Measurements from ENCODE around the gene ENPP5. TPM values are rescaled to one million over a fixed set of nuclear protein-coding genes. Genes with fewer than 3 reads are reported as not detected.

ENPP5 gene
- total RNA-seq, 1 donor from 2014 or later: 0.12 TPM

DNA sequence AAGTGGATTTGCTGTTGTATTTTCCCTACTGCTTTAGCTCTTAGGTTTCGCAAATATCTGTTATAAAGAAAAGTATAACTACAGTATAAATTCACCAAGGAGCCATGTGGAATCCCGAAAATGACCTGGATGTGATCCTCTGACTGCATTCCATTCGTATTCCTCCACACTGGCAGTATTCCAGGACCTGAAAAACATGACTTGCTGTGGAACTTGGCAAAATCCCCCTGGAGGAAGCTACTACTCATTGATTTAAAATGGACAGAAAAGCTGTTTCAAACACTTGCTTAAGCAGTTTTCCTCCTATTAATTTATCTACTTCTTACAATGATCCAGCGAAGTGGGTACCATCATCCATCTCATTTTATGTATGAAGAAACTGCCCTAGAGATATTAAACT, 13.3 kb upstream of the ENPP5 start:
- Mint-ChIP-seq H3K4me3 (ENCODE audit: unreplicated experiment) (no peak overlapping the region), H3K4me1 (ENCODE audit: low read depth) (peaks cover 20% of the 10 kb centered on the region), H3K27ac (ENCODE audit: unreplicated experiment) (no peak overlapping the region), H3K36me3 (ENCODE audit: low read depth) (no peaks in the 10 kb centered on the region), H3K27me3 (ENCODE audit: low read depth) (peaks cover 19% of the 10 kb centered on the region), H3K9me3 (ENCODE audit: low read depth) (no peaks in the 10 kb centered on the region)
- no peak for DNase-seq (ENCODE audit: low spot score)
- TF ChIP-seq, protein P1, sequence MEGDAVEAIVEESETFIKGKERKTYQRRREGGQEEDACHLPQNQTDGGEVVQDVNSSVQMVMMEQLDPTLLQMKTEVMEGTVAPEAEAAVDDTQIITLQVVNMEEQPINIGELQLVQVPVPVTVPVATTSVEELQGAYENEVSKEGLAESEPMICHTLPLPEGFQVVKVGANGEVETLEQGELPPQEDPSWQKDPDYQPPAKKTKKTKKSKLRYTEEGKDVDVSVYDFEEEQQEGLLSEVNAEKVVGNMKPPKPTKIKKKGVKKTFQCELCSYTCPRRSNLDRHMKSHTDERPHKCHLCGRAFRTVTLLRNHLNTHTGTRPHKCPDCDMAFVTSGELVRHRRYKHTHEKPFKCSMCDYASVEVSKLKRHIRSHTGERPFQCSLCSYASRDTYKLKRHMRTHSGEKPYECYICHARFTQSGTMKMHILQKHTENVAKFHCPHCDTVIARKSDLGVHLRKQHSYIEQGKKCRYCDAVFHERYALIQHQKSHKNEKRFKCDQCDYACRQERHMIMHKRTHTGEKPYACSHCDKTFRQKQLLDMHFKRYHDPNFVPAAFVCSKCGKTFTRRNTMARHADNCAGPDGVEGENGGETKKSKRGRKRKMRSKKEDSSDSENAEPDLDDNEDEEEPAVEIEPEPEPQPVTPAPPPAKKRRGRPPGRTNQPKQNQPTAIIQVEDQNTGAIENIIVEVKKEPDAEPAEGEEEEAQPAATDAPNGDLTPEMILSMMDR (IDR thresholded peaks at IDR 0.05): peak; percentile 62

DNA sequence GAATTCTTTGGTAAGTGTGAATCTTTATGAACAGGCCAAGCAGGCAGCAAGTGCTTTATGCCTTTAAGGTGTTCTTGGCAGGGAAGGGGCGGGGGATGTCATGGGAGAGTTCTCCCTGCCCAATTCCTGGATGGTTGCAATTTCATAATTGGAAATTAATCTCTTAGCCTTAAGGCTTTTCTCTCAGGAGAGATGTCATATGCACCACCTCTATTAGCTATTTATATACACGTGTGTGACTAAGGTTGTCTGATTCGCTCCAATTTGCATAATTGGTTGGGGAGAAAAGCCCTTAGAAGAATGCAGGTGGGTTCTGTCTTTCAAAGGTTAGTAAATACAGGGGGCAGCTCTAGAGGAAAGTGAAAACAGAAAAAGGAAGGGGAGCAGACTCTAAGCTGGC, 5.2 kb upstream of the ENPP5 start:
- DNase-seq (ENCODE audit: low spot score): no peak
- H3K27ac Mint-ChIP-seq (ENCODE audit: unreplicated experiment): no peak overlapping the region
- H3K4me3 Mint-ChIP-seq (ENCODE audit: unreplicated experiment): no peak overlapping the region
- TF ChIP-seq, protein P1 (IDR thresholded peaks at IDR 0.05): no peak
- no peaks in the 10 kb centered on the region for H3K4me1 Mint-ChIP-seq (ENCODE audit: low read depth)
- H3K36me3 Mint-ChIP-seq (ENCODE audit: low read depth): no peaks in the 10 kb centered on the region
- no peaks in the 10 kb centered on the region for H3K9me3 Mint-ChIP-seq (ENCODE audit: low read depth)
- peaks cover 49% of the 10 kb centered on the region for H3K27me3 Mint-ChIP-seq (ENCODE audit: low read depth)

DNA sequence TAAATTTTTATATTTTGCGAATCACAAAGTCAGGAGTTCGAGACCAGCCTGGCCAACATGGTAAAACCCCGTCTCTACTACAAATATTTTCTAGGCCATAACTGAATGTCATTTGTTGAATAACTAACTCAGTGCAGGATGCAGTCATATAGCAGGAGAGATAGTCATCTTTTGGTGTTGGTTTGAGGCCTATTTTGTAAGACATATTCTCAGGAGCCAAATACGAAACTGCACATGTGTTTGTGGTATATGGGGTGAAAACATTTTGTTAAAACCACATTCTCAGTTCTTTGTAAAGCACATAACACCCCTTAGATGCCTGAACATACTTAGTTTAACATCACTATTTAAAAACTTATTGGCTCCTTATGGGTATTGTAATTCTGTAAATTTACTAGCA, 4.7 kb upstream of the ENPP5 start:
- Mint-ChIP-seq H3K27me3 (ENCODE audit: low read depth) (peaks cover 49% of the 10 kb centered on the region), H3K9me3 (ENCODE audit: low read depth) (no peaks in the 10 kb centered on the region), H3K4me1 (ENCODE audit: low read depth) (peaks cover 3% of the 10 kb centered on the region), H3K36me3 (ENCODE audit: low read depth) (no peaks in the 10 kb centered on the region), H3K4me3 (ENCODE audit: unreplicated experiment) (no peak overlapping the region), H3K27ac (ENCODE audit: unreplicated experiment) (no peak overlapping the region)
- no peak for DNase-seq (ENCODE audit: low spot score)
- TF ChIP-seq, protein P1 (IDR thresholded peaks at IDR 0.05): no peak

DNA sequence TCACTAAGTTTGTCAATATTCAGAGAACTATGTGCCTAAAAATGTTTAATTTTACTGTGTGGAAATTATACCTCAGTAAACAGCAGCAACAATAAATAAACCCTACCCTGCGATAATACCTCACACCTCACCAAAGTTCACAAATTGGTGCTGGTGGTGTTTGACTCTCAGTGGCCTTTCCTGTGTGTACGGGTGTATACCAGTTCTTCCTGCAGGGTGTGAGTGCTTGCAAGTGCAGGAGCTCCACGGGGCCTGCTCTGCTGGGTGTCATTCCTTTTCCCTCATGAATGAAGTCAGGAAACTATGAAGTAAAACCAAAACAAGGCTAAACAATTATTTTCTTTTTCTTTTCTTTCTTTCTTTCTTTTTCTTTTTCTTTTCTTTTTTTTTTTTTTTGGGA, 4.1 kb upstream of the ENPP5 start:
- Mint-ChIP-seq H3K36me3 (ENCODE audit: low read depth) (no peaks in the 10 kb centered on the region), H3K4me3 (ENCODE audit: unreplicated experiment) (no peak overlapping the region), H3K27ac (ENCODE audit: unreplicated experiment) (no peak overlapping the region), H3K4me1 (ENCODE audit: low read depth) (peaks cover 8% of the 10 kb centered on the region), H3K27me3 (ENCODE audit: low read depth) (peaks cover 53% of the 10 kb centered on the region), H3K9me3 (ENCODE audit: low read depth) (no peaks in the 10 kb centered on the region)
- TF ChIP-seq, protein P1 (IDR thresholded peaks at IDR 0.05): no peak
- no peak for DNase-seq (ENCODE audit: low spot score)

DNA sequence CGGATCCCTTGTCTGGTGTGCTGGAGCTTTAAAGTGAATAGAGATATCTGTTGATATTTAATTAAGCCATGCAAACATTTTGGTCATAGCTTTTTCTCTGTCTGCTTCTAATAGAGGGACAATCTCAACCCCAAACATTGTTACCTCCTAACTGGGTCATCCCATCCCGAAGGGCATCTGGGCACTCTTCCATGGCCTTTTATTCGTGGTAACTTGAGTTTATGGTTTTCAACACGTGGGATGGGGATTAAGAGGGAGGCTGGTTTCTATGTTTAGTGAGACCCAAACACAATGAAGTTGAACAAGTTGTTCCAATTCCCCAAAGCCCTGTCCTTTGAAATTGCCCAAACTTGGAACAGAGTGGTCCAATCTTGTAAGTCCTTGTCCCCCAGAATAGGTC, 1.4 kb upstream of the ENPP5 start:
- TF ChIP-seq, protein P1 (IDR thresholded peaks at IDR 0.05): no peak
- DNase-seq (ENCODE audit: low spot score): no peak
- Mint-ChIP-seq H3K4me3 (ENCODE audit: unreplicated experiment) (no peak overlapping the region), H3K9me3 (ENCODE audit: low read depth) (no peaks in the 10 kb centered on the region), H3K27me3 (ENCODE audit: low read depth) (peaks cover 49% of the 10 kb centered on the region), H3K27ac (ENCODE audit: unreplicated experiment) (no peak overlapping the region), H3K4me1 (ENCODE audit: low read depth) (peaks cover 8% of the 10 kb centered on the region), H3K36me3 (ENCODE audit: low read depth) (no peaks in the 10 kb centered on the region)

Measured in chondrocyte (in vitro differentiated cells).